NCI-H128 (cell line): ENCODE data around the gene PRLHR.

Experiments
- DNase-seq: peaks from one replicate; lab custom pipeline; 2025; ENCODE audit not compliant: unreplicated experiment; lab: John Stamatoyannopoulos, UW

The PRLHR gene

DNA sequence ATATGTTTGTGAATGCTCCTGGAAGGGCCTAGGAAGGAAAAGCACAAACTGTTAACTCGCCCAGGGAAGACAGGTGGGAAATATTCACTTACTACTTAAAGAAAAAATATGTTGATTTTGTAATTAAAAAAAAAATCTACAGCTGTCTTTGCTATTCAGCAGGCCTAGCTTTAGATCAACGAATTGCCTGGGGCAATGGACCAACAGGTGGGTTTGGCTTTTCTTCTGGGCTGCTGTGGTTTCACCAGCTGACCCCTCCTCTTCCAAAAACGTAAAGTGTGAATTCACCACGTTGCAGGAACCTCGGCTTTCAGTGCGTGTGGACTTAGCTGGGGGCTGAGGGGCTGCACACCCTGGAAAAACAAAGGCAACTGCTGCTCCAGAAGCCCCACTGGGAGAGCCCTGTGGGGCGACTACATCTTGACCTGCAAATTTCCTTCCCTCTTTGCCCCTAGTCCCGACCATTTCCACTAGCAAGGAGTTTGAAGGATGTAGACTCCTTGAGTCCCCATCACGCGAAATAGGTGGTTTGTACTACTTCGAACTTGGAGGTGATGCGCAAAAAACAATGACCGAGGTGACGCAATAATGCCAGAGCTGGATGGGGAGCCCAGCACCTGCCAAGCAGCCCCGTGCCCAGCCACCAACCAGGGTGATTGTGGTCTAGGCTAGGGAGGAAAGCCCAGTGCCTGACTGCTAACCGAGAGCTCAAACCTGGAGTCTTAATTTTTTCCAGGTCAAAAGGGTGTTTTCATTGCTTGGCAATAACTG is 7.4 kb downstream of the PRLHR start:
- DNase-seq = no peak

- no peak for DNase-seq
These were observed 8.5 kb downstream of the PRLHR start for GRCh38 chr10:118586911-118587310.

DNA sequence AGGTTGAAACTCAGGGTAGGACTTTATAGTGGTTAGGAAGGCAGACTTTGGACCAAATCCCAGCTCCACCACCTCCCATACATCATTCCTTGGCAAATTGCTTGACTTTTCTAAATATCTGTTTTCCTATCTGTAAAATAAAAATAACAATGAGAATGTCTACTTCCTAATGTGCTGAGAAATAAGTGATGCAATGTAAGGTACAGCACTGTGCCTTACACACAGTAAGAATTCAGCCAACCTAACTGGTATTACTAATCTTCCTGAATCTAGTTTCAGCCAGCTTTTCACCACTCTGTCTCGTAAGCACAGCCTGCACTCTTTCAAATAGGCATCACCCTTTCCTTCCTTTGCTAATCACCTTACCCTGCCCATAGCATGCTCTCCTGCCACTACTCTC is 9.7 kb downstream of the PRLHR start:
- DNase-seq = no peak

DNA sequence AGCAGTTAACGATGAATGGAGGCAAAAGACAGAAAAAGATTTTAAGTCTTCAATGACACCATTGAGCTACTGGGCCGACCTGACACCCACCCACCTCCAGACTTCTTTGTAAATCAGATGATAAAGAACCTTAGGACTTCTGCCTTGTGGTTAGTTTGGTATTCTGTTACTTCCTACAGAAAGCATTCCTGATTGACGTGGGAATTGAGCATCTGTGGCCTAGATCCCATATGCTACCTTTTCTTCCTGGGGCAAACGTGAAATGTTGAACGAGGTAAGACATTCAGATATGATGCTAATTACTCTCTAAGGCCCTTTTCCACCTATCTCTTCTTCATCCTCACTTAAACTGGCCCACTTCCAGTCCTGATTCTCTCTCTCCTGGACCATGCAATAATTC is 10.2 kb downstream of the PRLHR start:
- no peak for DNase-seq

DNA sequence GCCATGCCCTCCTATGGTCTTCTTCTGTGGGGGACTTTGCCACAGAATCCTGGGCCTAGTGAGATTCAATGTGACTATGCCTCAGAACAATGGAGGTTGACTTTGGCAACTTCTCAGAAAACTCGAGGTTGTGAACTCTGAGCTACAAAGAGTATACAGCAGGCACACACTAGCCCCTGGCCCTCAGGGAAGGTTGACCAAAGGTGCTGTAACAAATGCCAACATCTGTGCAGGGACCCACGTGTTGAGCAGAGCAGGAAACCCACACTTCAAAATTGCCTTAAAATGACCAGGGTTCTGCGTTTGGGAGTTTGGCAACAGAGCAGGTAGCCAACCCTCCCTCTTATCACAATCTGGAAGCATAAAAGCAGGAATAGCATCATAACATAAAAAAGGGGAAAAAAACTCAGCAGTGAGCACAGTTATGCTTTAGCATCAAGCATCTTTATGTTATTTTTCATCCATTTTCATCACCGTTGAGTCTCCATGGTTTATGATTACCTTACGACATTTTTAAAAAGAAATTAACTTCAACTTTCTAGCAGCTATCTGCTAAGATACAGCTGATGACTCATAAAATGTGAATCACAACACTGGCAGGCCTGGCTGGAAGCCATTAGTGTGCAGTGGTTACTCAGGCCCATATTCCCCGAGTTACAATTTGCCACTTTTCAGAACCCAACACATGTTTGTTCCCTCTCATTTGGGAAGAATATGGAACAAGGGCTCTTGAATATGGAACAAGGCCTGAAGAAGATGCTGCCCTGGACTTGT is 11.1 kb downstream of the PRLHR start:
- DNase-seq = no peak

DNA sequence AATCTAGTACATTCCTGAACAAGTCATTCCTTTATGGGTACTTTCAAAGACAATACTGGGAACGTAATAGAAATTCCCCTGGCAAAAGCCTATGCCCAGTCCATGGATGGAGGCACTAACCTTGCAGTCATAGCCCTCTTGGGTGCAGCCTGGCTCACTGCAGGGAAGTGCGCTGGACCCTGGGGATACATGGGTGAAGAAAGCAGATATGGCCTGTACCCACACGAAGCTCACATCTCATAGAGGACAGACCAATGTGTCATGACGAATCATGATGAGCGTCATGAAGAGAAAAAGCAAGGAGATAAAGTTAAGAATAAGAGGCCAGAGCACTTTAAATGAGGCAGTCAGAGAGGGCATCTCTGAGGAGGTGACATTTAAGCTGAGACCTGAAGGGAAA is 11.8 kb downstream of the PRLHR start:
- DNase-seq = no peak

DNA sequence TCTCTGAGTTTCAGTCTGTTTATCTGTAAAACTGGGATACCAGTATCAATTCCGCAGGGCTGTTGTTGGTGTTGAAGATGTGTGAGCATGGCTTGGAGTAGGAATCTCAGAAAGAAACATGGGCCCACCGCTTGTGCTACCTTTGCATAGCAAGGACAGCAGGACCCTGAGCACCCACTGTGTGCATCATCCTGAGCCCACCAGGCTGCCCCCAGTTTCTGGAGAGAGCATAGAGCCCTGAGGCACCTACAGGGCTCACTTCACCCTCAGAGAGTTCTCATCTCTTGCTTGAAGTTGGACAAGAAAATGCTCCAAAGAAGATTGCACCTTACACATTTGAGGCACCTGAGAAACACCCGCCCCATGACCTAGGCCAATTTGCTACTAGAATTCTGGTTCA is 12.9 kb downstream of the PRLHR start:
- no peak for DNase-seq

GRCh38 chr10:118581340-118581739 is 14.1 kb downstream of the PRLHR start:
- no peak for DNase-seq

GRCh38 chr10:118580702-118581101 is 14.7 kb downstream of the PRLHR start:
- no peak for DNase-seq

DNA sequence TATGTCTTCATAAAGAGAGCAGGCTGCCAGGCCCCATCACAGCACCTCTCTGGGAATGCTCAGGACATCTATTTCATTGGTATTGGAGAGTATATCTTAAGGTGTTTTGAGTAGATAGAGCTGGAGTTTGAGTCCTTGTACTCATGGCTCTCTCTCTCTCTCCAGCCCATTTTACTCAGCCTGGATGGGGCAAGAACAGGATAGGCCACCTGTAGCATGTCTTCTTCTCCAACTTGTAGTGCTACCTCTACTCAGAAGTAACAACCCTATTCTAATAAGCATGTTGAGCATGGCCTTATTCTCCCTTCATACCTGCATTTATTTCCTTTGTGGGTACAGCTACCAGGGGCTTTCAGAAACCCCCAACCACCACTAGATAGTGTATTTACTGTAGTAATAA is 21.9 kb downstream of the PRLHR start:
- DNase-seq = no peak

GRCh38 chr10:118572256-118573041 is 23.0 kb downstream of the PRLHR start:
- no peak for DNase-seq

- DNase-seq = no peak
These were observed 24.3 kb downstream of the PRLHR start for GRCh38 chr10:118571123-118571522.

DNA sequence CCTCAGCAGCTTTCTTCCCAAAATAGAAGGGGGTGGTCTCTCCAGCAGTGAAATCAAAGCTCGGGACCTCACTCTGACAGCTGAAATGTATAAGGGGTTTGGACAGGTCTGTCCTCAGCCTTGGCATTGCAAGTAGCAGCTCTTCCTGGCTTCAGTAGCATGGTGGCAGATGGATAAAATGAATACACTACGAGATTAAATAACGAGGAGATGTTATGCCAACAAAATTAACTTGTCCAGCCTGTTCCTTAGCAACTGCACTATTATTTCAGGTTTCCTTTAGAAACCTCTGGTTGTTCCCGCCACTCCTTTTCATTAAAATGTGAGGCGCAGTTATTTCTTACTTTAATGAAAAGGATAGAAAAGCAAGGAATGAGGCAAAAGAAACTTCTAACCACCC is 24.9 kb downstream of the PRLHR start:
- no peak for DNase-seq

GRCh38 chr10:118569882-118570252 is 25.6 kb downstream of the PRLHR start:
- no peak for DNase-seq

DNA sequence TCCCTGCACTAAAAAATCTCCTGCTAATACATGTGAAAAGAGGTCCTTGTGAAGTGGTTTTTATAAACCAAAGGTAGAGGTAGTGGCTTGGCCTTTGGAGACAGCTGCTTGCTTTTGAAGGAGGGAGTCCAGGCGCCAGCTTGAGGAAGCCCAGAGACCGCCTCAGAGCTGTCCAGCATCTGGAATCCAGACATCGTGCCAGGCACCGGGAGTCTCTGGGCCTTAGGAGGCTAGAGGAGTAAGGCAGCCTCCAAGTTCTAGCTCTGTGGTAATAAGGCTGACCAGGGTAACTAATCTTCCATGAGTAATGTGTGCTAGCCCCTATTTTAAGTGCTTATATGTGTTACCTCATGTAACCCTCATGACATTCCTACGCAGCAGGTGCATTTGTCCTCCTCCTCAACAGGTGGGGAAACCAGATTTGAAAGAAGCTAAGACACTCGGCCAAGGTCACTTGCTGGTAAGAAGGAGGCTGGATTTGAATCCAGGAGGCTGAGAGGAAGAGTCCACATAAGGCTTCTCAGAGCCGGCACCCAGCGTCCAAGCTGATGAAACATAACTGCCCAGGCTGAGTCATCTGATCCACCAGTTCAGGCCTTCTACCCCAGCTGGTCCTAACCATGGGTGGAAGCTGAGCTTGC is 26.1 kb downstream of the PRLHR start:
- no peak for DNase-seq

GRCh38 chr10:118568327-118568848 is 27.1 kb downstream of the PRLHR start:
- no peak for DNase-seq

DNA sequence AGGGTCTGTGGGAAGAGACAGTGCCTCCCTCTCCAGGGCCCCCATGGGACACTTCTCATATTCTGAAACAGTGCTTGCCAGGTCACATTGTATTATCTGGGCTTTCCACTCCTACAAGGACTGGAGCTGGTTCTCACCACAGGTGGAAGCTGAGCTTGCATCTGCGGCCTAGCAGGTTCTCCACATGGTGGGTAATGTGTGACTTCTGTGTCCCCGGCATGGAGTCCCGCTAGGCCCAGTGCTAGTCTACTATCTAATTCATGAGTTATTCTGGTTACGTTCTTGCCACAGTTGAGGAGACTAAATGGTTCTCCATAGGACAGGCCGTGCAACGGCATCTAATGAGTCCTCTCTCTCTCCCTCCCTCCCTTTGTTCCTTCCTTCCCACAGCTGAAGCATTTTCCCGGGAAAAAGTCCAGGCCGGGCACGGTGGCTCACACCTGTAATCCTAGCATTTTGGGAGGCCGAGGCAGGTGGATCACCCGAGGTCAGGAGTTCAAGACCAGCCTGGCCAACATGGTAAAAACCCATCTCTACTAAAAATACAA is 27.7 kb downstream of the PRLHR start:
- DNase-seq = no peak

GRCh38 chr10:118566911-118567310 is 28.5 kb downstream of the PRLHR start:
- no peak for DNase-seq

DNA sequence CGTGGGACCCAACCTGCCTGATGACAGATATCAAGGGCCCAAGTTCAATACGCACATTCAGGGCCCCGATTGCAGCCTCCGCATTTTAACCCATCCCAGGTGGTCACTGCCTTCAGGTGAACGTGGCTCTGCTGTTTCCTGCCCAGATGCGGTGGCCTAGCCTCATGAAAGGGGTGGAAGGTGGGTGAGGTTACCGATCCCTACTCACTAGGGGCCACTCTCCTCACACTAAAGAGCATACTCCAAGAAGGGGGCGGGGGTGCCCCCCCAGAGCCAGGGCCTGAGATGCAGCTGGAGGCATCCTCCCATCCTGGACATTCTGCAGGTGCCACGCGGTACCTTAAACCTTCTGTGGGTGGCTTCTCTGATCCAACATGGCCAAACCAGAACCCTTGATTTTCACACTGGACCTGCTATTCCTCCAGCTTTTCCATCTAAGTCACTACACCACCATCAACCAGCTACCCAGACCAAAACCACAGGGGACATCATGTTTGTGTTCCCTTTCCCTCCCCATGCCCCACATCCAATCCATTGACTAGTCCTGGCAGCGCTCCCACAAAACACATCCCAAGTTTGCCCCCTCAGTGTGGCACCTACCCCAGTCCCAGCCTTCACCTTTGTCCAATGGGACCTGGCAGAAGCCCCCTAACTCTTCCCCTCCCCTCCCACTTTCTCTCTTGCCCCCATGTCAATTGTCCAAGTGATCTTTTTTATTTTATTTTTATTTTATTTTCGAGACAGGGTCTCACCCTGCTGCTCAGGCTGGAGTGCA is 30.0 kb downstream of the PRLHR start:
- no peak for DNase-seq

DNA sequence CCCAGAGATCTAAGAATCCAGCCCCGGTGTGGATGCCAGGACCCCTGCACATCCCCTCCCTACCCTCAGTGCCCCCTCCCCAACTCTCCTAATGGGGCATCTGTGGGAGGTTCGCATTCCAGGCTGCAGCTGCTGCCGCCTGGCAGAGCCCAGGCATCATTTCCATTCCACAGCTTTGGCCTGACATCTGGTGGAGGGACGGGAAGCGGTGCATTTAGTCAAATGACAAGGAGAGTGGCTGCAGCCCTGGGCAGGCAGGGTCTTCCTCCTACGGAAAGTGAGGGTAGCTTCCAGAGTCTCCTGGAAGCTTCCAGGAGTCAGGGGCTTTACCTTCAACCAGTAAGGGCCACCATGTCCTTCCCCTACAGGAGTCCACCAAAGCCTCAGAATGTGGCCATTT is 30.8 kb downstream of the PRLHR start:
- no peak for DNase-seq
